HG02678 (cell line): ENCODE results near the gene PPIL6.

Source experiments
- ATAC-seq: cut with Tn5 transposase; IDR thresholded peaks from one replicate; pipeline ENCODE4 v1.9.1; 2021; ENCODE audit warnings: mild to moderate bottlenecking, moderate library complexity; ENCODE audit not compliant: unreplicated experiment

PPIL6 gene

DNA sequence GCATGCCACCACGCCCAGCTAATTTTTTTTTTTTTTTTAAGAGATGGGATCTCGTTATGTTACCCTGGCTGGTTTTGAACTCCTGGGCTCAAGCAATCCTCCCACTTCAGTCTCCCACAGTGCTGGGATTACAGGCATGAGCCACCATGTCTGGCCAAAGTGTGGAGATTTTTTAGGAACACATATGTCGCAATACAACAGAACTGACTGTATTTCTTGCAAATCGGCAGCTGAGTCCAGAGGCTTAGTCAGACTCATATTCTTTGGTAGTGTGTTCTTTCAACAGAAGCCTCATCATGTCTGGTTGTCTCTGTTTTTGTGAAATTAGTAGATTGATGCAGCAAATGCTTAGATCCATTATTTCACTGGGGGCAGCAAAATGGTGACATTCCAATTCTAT lies 34.2 kb downstream of the PPIL6 start:
- ATAC-seq = no peak

DNA sequence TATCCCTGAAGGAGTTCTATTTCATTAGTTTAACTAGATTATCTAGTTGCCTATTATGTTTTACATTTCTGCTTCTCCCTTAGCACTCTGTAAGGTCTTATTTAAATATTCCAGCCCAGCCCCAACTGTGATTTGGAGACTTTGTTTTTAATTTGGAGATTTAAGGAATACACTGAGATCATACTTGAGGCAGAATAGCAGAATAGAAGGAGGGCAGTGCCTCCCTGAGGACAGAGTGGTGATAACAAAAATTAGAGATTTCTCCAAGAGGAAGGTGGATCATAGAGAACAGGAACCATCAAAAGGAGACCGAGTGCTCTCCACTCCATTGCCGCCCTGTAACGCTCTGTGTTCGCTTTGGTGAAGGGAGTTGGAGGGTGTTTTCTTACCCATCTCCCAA lies 43.4 kb downstream of the PPIL6 start:
- no peak for ATAC-seq

DNA sequence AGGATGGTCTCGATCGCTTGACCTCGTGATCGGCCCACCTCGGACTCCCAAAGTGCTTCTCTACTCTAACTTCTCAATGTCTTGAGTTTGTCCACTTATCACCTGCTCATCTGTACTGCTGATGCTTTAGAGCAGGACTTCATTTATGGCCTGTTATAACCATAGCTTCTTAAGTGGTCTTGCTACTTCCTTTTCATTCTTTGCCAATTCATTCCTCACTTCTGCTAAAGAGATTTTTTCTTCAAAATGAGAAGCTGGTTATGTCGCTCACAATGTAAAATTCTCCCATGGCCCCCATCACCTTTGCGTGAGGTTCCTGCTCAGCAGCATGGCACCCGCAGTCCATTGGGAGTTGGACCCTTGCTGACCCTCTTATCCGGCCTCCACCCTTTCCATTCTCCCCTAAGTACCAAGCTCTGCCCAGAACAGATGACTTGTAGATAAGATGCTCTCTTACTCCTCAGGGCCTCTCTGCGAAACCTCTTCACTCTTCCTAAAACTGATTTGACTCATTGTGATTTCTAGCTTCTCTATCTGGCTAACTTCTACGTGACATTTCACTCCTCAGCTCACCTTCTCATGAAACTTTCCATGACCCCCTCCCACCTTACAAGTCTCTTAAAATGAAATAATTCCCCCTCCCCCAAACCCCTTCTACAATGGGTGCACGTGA lies 44.2 kb downstream of the PPIL6 start:
- no peak for ATAC-seq

DNA sequence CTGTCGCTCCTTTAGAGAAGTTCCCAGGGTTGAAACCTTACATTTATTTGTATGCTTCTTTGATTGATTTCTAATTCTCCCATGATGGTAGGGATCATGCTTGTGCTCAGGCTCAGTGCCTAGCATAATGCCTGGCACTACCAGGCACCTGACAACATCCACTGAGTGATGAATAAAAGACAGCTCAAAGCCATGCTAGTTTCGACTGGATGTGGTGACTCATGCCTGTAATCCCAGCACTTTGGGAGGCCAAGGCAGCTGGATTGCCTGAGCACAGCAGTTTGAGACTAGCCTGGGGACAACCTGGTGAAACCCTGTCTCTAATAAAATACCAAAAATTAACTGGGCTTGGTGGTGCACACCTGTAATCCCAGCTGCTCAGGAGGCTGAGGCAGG lies 46.5 kb downstream of the PPIL6 start:
- ATAC-seq = no peak

DNA sequence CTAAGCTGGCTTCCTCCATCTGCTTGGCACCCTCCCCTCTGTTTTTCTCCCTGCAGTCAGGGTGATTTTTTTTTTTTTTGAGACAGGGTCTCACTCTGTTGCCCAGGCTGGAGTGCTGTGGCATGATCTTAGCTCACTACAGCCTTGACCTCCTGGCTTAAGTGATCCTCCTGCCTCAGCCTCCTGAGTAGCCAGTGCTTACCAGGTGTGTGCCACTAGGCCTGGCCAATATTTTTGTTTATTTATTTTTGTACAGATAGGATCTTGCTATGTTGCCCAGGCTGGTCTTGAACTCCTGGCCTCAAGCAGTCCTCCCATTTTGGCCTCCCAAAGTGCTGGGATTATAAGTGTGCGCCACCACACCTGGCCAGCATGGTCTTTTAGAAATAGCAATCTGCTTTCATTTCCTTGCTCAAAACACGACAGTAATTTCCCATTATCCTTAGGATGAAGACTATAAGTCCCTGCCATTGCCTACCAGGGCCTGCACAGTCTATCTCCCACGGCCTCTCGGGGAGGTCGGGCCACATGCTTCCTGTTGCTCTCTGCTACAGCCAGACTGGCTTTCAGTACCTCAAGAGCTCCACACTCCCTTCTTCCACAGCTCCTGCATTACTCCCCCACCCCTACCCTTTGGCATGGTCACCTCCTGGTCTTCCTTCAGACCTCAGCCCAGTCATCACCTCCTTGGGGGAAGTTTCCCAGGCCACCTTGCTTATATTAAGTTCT lies 47.1 kb downstream of the PPIL6 start:
- no peak for ATAC-seq

DNA sequence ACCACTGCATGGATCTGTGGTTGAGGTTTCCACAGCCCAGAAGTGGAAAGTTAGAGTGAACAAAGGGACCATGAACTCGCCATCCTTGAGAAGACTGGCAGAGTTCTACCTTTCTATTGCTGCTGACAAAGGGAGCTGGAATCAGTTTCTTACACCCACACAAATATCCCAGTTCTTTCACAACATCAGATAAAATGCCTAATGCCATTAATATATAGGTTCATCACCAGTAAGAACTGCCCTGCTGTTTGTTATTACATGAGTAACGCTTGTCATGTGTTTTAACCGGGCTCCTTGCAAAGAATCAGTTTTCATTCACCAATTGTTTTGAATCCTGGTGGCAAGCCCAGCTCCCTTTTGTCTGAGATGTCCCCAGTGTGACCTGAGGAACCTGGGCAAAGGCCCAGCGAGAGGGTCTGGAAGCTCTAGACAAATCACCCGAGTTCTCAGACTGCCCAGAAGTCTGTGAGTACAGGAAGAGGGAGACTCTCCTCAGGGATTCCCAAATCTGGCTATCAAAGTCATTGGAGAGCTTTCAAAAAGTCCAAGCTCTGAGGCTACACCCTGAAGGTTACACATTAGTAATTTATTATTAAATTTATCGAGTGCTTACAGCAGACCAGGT lies 50.7 kb downstream of the PPIL6 start:
- ATAC-seq = no peak

DNA sequence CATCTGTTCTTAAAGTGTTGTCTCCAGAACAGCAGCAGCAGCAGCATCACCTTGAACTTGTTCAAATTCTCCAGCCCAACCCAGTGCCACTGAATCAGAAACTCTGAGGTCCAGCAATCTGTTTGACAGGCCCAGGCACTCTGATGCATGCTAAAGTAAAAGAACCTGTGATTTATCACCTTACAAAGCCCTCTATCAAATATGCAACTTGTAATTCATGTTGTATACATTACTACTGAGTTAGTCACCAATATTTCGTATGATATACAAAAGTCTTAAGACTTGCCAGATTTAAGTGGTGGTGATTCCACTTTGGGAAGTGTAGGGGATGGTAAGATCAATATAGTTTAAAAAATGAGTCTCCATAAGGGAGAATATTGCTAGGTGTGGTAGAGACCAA lies 52.2 kb downstream of the PPIL6 start:
- no peak for ATAC-seq

DNA sequence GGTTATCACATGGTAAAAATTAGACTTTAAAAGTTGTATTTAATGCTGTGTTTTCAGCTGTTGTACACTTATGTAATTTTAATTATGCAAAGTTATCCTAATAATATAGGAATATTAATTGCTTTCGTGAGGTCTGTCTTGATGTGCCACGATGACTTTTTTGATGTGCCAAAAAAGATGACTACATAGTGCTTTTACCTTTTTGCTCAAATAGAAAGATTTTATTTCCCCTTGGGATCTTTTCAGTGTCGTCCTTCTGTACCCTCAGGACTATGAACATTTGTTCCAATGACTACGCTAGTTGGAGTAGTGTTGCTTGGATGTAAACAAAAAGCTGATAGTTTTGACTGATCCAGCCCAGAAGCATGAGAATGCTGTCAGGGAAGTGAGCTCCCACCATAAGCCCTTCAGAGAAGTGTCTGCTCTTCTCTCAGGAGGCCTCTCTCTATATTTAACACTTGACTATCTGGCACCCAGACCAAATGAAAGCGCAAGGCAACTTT lies 56.9 kb downstream of the PPIL6 start:
- ATAC-seq = no peak

DNA sequence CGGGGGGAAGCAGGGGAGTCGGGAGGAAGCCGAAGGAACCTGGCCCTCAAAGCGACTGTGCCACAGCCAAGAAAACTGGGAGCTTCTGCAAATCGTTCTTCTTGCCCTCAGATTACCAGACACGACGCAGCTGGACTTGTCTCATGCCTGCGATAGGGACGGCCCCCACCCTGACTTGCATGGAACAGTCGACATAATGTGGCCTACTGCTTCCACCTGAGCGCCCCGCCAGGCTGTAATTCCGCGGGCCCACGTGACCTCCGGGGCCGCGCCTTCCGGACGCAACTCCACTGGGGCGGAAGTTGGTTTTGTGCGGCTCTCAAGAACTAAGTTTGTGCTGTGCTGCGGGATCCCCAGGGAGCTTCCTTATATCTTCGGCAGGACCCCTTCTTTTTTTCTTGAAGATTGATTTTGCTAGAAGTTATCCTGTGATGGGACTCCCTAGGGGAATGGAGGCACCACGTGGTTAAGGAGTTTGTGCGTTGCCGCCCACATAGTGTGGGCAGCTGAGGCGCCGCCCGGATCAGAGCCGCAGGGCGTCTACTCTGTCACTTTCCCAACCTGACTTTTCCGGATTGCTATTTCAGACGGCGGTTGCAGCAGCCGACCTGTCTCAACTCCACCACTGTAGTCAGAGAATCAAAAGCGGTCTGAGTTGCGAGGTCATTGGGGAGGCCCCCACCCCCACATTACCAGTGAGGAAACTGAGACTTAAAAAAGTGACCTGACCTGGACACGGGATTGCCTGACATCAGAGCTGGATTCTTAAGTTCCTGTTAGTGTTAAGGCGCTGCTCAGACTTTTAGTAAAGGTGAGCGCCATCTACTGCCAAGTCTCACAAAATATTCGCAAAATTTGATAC lies 57.6 kb downstream of the PPIL6 start:
- peak; percentile 67 for ATAC-seq

DNA sequence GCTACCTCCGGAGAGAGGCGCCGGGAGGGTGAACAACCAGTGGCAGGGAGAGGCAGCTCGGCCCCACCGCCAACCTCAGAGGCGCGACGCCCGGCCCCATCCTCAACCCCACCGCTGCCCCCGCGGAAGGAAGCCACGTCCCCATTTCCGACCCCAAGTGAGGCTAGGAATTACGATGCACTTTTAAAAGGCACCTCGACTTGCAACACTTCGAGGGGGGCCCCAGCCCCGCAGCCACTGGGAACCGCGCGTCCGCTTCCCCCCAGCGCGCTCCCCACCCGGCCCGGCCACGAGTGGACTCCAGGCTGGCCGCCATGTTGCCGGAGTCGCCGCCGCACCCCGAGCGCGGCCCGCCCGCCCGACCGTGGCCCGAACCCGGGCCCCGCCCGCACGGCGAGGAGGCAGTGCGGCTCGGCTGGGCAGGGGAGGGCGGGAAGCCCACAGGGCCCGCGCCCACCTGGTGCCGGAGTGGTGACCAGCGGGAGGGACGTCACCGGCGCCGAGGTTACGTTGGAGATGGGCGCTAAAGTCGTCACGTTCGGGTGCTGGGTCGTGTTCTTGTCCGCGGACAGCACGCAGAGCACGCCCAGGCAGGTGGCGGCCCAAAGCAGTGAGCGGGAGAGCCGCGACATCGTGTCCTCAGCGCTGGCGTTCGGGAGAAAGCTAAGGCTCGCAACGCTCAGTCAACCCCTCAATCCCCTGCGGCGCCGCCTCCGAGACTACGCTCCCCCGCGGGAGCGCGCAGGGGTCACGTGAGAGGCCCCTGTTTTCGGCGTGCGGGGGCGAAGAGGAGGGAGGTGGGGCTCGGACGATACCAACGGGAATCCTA lies 58.5 kb downstream of the PPIL6 start, which contains the start of gene CD164:
TSS of gene CD164 (minus strand) at position 721 of the 829 bp plus-strand sequence. CDS start at position 632, 89 bp downstream.
- ATAC-seq = peak; percentile 47

DNA sequence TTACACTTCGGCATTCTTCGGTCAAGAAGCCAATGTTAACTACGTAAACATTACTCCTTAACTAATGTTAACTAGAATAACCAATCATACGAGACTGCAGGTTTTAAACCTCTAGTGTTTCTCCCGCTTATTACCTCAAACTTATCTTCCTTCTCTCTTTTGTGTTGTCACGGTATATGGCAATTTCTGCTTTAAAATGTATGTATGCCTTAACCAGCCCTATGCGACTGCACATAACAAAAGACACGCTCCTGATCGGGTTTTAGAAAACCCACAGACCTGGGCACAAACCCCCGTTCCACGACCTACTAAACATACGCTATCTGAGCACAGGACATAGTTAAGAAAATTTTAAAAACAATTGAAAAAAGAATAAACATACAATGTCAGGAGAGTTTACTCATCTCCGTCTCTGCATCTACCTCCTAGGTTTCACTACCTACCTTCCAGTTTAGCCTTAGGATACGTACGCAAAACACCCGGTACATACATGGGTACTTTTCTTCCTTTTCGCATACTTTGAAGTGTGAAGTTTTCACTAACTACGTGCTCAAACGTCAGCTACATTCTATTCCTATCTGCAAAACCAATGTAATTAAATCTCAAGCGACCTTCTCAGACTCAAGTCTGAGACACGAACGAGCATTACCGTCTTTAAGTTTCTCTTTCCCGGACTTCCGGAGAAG lies 59.2 kb downstream of the PPIL6 start:
- no peak for ATAC-seq

DNA sequence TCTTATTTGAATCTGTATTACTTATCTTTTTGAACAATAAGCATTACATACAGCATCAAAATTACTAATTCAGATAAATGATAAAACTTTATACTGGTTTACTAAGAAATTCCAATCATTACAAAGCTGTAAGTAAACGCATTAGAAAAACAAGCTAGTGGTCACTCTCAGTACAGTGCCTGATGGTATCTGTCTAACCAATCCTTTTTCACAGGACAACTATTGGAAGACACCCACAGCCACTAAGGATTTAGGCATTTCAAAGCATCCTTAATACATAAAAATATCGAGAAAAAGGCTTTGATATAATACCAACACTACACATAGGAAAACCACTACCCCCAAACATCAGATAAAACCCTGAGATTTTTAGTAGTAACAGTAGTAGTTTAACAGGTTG lies 60.7 kb downstream of the PPIL6 start:
- ATAC-seq = no peak

DNA sequence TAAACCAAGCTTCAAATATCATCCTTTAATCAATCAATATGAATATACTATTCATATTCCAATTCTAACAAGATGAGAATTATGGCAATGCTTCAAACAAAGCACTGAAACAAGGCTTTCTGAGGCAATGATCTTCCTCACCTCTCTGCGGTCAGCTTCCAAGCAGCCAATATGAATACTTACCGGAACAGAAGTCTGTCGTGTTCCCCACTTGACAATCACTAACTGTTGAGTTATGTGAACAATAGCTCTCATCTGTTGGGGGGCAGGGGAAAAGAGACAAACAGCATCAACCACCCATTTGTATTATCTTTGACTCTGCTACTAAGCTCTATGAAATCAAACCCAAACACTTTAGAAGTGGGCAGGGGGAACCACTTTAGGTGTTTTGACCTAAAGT lies 62.7 kb downstream of the PPIL6 start:
- ATAC-seq = no peak

DNA sequence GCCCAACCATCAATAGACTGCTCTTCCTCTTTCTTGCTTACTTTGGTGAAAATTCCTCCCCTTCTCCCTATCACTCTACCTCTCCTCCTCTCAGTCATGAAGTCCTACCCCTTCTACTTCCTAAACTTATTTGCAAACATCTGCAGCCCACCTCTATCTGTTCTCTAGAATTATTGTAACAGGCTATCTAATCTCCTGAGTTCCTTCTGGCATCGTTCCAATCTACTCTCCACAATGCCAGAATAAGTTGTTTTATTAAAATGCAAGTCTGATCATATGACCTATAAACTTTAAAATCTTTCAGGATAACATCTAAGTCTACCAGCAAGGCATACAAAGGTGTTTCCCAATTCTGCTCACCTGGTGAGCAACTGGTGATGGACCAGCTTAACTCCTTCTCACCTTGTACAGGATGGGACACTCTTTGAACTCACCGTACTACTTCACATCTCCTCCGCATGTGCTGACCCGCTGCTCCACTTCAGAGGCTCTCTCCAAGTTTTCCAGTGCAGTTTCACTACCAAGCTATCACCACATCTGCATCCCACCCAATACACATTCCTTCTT lies 66.0 kb downstream of the PPIL6 start:
- no peak for ATAC-seq

DNA sequence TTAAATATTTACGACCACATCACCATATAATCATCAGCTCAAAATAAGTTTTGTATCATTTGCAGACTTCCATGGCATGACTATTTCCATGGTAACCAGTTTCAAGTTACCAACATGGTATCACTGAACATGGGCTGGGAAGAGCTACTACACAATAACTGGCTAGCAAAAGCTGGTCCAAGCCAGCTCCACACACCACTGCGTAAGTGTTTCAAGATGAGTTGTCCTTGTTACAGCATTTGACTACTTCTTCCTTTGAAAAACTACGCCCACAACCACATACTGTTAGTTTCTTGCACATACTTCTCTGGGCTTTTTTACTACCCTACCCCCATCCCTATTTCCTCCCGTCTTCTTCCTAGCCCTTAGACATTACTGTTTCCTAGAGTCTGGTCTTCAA lies 66.7 kb downstream of the PPIL6 start:
- peak; percentile 95 for ATAC-seq

DNA sequence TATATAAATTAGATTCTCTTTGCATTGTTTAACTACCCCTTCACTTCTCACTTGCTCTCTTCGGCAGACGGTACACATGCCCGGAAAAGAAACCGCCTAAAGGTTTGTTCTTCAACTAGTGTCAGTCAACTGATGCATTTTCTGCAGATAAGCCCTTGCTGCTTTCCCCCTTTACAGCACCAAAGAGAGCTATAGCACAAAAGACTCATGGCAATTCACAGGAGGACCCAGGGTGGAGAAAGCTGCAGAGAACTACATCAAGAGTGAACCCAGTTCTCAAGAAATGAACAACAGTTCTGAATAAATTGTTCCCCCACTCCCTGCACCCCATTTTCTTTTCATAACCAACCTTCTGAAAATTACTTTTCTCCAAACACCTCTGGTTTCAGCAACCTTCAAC lies 67.1 kb downstream of the PPIL6 start:
- ATAC-seq = peak; percentile 18

DNA sequence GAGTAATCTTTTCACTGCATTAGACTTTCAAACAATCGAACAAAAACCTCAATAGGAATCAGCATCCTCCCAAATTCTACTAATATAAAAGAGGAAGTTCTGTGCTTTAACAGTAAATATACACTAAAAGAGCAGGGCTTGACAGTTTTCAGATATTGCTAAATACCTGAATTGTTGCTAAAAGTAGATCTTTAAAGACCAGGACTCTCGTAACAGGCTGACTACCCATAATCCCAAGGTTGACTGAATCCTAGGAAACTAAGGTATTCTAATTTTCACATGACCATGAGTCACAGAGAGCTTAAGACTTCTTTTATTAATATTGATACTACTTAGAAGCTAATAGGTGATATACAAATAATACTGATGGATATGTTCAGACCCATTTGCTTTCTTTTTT lies 68.3 kb downstream of the PPIL6 start:
- no peak for ATAC-seq

DNA sequence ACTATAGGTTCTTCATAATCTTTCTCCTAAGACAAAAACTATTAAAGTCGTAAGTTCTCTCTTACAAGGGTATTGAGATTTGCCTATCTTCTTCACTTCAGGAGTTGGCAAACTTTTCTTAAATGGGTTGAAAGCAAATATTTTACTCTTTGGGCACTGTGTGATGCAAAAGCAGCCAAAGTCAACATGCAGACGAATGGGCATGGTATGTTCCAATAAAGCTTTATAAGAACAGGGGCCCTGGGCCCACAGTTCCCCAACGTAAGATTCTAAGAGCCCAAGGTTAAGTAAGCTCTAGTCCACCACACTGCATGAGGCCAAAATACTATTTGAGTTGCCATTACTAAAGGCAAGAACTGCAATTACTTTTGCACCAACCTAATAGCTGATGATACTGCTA lies 69.6 kb downstream of the PPIL6 start:
- no peak for ATAC-seq

DNA sequence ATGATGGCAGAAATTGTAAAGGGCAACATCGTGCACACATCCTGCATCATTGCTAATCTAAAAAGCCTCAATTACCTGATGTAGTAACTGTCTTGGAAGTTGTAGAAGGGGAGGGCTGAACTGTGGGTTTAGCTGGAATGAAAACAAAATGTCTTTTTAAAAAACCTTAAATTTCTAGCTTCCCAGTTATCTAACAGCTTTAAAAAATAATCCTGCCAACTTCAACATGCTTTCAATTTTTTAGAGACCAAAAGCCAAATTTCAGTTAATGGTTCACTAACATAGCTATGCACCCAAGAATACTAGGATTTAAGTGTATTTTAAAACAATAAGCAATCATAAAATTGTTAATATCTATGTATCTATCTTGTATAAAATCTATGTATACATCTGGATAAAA lies 70.1 kb downstream of the PPIL6 start:
- no peak for ATAC-seq
